Measurements from ENCODE around the gene MAP3K19.

GRCh38 chr2:134933732-134934131 is 113.5 kb downstream of the MAP3K19 start:
- TF ChIP-seq CTCF (IDR thresholded peaks at IDR 0.05) (no peak), POLR2A (IDR thresholded peaks at IDR 0.05) (no peak)
